HL-60 (cell line): ENCODE results near the gene AFG3L2.

Experiments used
- DNase-seq, 2 experiments: peaks; one replicate each; pipeline ENCODE4 v3.0.0-alpha.2; 2010 to 2020; ENCODE audit warnings: low read depth in 1 of 2, low spot score in 1 of 2
- H3K27ac ChIP-seq: fragments of 250-450 bp; sonication (Bioruptor Pico); replicated peaks from 2 replicates; pipeline ENCODE4 v1.5.1; 2020; ENCODE audit warnings: mild to moderate bottlenecking, moderate library complexity
- H3K27me3 ChIP-seq: fragments of 250-450 bp; sonication (Bioruptor Pico); 2 replicates; pipeline ENCODE4 v1.5.1; 2021; ENCODE audit warnings: mild to moderate bottlenecking, moderate library complexity; ENCODE audit not compliant: insufficient read depth, poor library complexity, severe bottlenecking
- H3K4me3 ChIP-seq: replicated peaks from 2 replicates; pipeline ENCODE4 v1.5.1; 2011; ENCODE audit warnings: mild to moderate bottlenecking, control low read depth, low read length; ENCODE audit not compliant: insufficient read depth
- GABPA ChIP-seq: IDR thresholded peaks from 2 replicates; pipeline ENCODE4 v1.6.1; 2012; ENCODE audit warnings: low read depth
- POLR2AphosphoS5 ChIP-seq: IDR thresholded peaks from 2 replicates; pipeline ENCODE4 v1.6.1; 2012; ENCODE audit warnings: low read depth
- REST ChIP-seq: IDR thresholded peaks from 2 replicates; pipeline ENCODE4 v1.6.1; 2012; ENCODE audit warnings: low read depth; ENCODE audit not compliant: insufficient replicate concordance
- SPI1 ChIP-seq: IDR thresholded peaks from 2 replicates; pipeline ENCODE4 v1.6.1; 2012; ENCODE audit warnings: low read depth, mild to moderate bottlenecking, borderline replicate concordance
- TF ChIP-seq, protein P1 (sequence below): IDR thresholded peaks from one replicate; pipeline ENCODE4 v1.5.1; 2011; ENCODE audit warnings: low read length, control low read depth, inconsistent platforms; ENCODE audit not compliant: insufficient read depth

Gene AFG3L2

DNA sequence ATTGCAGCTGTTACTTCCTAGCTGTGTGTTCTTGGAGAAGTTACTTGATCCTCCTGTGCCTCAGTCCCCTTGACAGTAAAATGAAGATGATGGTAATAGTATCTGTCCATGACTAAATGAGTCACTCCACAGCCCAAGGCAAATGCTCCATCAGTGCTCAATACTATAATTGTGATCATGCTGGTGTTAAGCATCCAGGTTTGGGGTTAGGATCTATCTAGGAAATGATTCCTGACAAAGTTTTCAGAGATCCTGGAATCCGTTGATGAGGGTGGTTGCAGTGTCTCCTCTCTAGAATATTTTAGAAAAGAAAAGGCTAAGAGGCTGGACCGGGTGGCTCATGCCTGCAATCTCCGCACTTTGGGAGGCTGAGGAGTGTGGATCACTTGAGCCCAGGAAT is 28.0 kb upstream of the AFG3L2 start:
- no peak for DNase-seq
- H3K27me3 ChIP-seq: peaks cover 56% of the 10 kb centered on the region
- H3K27ac ChIP-seq: no peak overlapping the region
- H3K4me3 ChIP-seq: no peak overlapping the region
- no peak for TF ChIP-seq SPI1
- no peak for TF ChIP-seq GABPA
- TF ChIP-seq, protein P1, sequence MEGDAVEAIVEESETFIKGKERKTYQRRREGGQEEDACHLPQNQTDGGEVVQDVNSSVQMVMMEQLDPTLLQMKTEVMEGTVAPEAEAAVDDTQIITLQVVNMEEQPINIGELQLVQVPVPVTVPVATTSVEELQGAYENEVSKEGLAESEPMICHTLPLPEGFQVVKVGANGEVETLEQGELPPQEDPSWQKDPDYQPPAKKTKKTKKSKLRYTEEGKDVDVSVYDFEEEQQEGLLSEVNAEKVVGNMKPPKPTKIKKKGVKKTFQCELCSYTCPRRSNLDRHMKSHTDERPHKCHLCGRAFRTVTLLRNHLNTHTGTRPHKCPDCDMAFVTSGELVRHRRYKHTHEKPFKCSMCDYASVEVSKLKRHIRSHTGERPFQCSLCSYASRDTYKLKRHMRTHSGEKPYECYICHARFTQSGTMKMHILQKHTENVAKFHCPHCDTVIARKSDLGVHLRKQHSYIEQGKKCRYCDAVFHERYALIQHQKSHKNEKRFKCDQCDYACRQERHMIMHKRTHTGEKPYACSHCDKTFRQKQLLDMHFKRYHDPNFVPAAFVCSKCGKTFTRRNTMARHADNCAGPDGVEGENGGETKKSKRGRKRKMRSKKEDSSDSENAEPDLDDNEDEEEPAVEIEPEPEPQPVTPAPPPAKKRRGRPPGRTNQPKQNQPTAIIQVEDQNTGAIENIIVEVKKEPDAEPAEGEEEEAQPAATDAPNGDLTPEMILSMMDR: no peak
- no peak for TF ChIP-seq POLR2AphosphoS5
- TF ChIP-seq REST: no peak

DNA sequence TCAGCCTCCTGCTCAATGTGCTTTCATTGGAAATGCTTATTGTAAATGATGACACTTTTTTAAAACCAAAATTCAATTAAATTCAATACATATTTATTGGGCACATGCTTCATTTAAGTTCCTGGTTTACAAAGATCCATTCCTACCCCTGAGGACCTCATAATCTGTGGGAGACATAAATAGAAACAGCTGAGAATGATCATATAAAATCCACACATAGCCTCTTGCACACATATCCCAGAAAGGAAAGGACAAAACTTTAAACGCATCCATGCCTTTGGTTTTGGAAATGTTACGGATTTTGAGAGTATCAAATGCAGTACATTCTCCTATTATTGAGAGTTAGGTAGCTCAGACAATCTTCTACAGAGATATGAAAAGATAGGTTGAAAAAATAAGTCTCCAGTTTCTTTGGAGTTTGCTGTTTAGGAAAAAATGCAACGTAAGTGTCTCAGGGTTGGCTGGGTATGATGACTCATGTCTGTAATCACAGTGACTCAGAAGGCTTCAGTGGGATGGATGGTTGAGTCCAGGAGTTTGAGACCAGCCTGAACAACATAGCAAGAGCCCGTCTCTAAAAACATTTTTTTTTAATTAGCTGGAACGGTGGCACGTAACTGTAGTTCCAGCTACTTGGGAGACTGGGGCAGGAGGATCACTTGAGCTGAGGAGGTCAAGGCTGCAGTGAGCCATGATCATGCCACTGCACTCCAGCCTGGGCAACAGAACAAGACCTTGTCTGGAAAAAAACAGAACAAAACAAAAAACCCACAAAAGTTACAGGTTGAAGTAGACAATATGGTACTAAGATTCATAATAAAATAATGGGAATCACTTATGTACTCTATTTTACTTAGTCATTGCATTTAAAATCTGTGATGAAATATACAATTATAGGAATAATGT is 26.8 kb upstream of the AFG3L2 start:
- Histone ChIP-seq H3K4me3 (no peak overlapping the region), H3K27me3 (peaks cover 56% of the 10 kb centered on the region), H3K27ac (no peak overlapping the region)
- no peak for DNase-seq
- TF ChIP-seq POLR2AphosphoS5 (no peak), SPI1 (no peak), GABPA (no peak), REST (no peak)
- TF ChIP-seq, protein P1: no peak

DNA sequence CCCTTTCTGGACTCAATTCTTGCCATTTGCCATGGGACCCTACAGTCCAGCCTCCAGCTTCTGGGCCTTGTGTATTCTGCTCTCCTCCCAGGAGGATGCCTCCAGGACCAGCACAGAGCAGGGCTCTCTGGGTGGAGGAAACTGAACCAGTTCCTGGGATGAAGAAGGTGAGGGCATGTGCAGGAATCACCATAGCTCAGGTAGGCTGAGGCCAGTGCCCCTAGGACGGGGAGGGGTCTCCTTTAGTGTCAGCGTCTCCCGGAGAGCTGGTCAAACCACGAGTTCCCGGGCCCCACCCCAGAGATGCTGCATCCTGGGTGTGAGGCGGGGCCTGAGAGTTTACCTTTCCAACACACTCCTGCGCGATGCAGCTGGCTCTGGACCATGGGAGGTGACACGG is 24.9 kb upstream of the AFG3L2 start:
- Histone ChIP-seq H3K27ac (no peak overlapping the region), H3K4me3 (no peak overlapping the region), H3K27me3 (peaks cover 43% of the 10 kb centered on the region)
- TF ChIP-seq SPI1 (no peak), POLR2AphosphoS5 (no peak), GABPA (no peak), REST (no peak)
- TF ChIP-seq, protein P1: no peak
- no peak for DNase-seq
